Endothelial cell of umbilical vein (primary cell): ENCODE measurements around the gene RABL6. TPM values are rescaled to one million over a fixed set of nuclear protein-coding genes. Genes with fewer than 3 reads are reported as not detected.

ENCODE experiments used
- BruUV-seq: library from RNA; stranded (reverse); fragments of 400-500 nt; replicated peaks from 2 replicates; lab custom pipeline; 2021; lab: Mats Ljungman, UMichigan
- CTCF ChIA-PET: fragments of 300-600, 350-600 bp; sonication (Branson Sonifier 250); formaldehyde crosslinking; loops from one replicate; lab custom pipeline; 2021; ENCODE audit warnings: antibody characterized with exemption, inconsistent platforms; lab: Charles Lee
- POLR2A ChIA-PET: fragments of 300-600, 350-600 bp; sonication (Branson Sonifier 250); formaldehyde crosslinking; loops from one replicate; lab custom pipeline; 2021; ENCODE audit warnings: antibody characterized with exemption, inconsistent platforms; lab: Charles Lee
- DNase-seq: peaks from one replicate; pipeline ENCODE4 v3.0.0-alpha.2; 2011; ENCODE audit warnings: low read depth, low spot score
- FAIRE-seq: peaks from 2 replicates; lab custom pipeline; 2011; peaks lifted over from hg19 to GRCh38; lab: Jason Lieb, UNC
- H2AFZ ChIP-seq: 2 replicates; pipeline ENCODE4 v1.6.0; 2012; ENCODE audit warnings: low read depth, low read length, control low read depth, inconsistent platforms
- H3K27ac ChIP-seq: 2 replicates; pipeline ENCODE4 v1.5.1; 2011; ENCODE audit warnings: low read depth, mild to moderate bottlenecking, control low read depth, low read length, moderate library complexity; ENCODE audit not compliant: insufficient read depth
- H3K27me3 ChIP-seq, 2 experiments: 2 replicates each; pipeline versions ENCODE4 v1.6.0 to v1.6.1; 2011; ENCODE audit warnings: low read length in 2 of 2, mixed read lengths in 1 of 2; ENCODE audit not compliant: control insufficient read depth in 2 of 2, insufficient read depth in 2 of 2
- H3K36me3 ChIP-seq, 2 experiments: 2 replicates in 1 of 2; 3 replicates in 1 of 2; pipeline ENCODE4 v1.5.1; 2011; ENCODE audit warnings: low read length in 2 of 2, mild to moderate bottlenecking in 1 of 2, moderate library complexity in 1 of 2; ENCODE audit not compliant: control insufficient read depth in 2 of 2, insufficient read depth in 2 of 2; ENCODE audit errors: extremely low read depth in 1 of 2
- H3K4me1 ChIP-seq: 3 replicates; pipeline ENCODE4 v1.5.1; 2011; ENCODE audit warnings: mild to moderate bottlenecking, low read length; ENCODE audit not compliant: control insufficient read depth, insufficient read depth; ENCODE audit errors: extremely low read depth
- H3K4me2 ChIP-seq: 2 replicates; pipeline ENCODE4 v1.6.1; 2011; ENCODE audit warnings: low read length, control low read depth, mixed read lengths; ENCODE audit not compliant: insufficient read depth
- H3K4me3 ChIP-seq, 3 experiments: fragments of 200-600 bp in 1 of 3; sonication (generic), shearing (Covaris generic) in 1 of 3; replicated peaks in 1 of 3; 2 replicates each; pipeline ENCODE4 v1.5.1; 2011 to 2016; ENCODE audit warnings: control low read depth in 3 of 3, low read length in 3 of 3, mild to moderate bottlenecking in 2 of 3, inconsistent platforms in 1 of 3, low read depth in 1 of 3, moderate library complexity in 1 of 3; ENCODE audit not compliant: insufficient read depth in 1 of 3
- H3K79me2 ChIP-seq: 2 replicates; pipeline ENCODE4 v1.6.0; 2012; ENCODE audit warnings: low read length, inconsistent platforms; ENCODE audit not compliant: control insufficient read depth, insufficient read depth
- H3K9ac ChIP-seq: replicated peaks from 2 replicates; pipeline ENCODE3; 2011; ENCODE audit warnings: low read length, control low read depth; ENCODE audit not compliant: insufficient read depth; ENCODE audit errors: extremely low read depth
- H3K9me1 ChIP-seq: replicated peaks from 3 replicates; pipeline ENCODE4 v1.6.0; 2011; ENCODE audit warnings: mild to moderate bottlenecking, low read length; ENCODE audit not compliant: control insufficient read depth, insufficient read depth; ENCODE audit errors: extremely low read depth
- H3K9me3 ChIP-seq: replicated peaks from 2 replicates; pipeline ENCODE4 v1.5.1; 2012; ENCODE audit warnings: low read length, inconsistent platforms; ENCODE audit not compliant: control insufficient read depth, insufficient read depth
- H4K20me1 ChIP-seq: replicated peaks from 2 replicates; pipeline ENCODE3; 2011; ENCODE audit warnings: mild to moderate bottlenecking, low read length; ENCODE audit not compliant: control insufficient read depth, insufficient read depth; ENCODE audit errors: extremely low read depth
- CTCF ChIP-seq, 2 donors: IDR thresholded peaks; 1 replicate in 1 of 2; 2 replicates in 1 of 2; pipeline ENCODE4 v1.5.1; 2011; ENCODE audit warnings: low read length in 2 of 2, mild to moderate bottlenecking in 2 of 2, moderate library complexity in 2 of 2, control low read depth in 1 of 2, inconsistent platforms in 1 of 2, low read depth in 1 of 2; ENCODE audit not compliant: insufficient read depth in 1 of 2; ENCODE audit errors: extremely low read depth in 1 of 2
- EZH2 ChIP-seq: IDR thresholded peaks from 2 replicates; pipeline ENCODE4 v1.6.1; 2012; ENCODE audit warnings: borderline replicate concordance, low read depth, mild to moderate bottlenecking, moderate library complexity, low read length, inconsistent platforms; ENCODE audit not compliant: severe bottlenecking
- FOS ChIP-seq: IDR thresholded peaks from 2 replicates; pipeline ENCODE4 v1.6.1; 2011; ENCODE audit warnings: mild to moderate bottlenecking, low read length, moderate library complexity, borderline replicate concordance; ENCODE audit not compliant: insufficient read depth
- GATA2 ChIP-seq: IDR thresholded peaks from 2 replicates; pipeline ENCODE4 v1.7.0; 2011; ENCODE audit warnings: low read depth, mild to moderate bottlenecking, moderate library complexity, mixed read lengths, low read length; ENCODE audit not compliant: insufficient read length, insufficient read depth
- JUN ChIP-seq: IDR thresholded peaks from 2 replicates; pipeline ENCODE4 v1.6.1; 2011; ENCODE audit warnings: borderline replicate concordance, low read depth; ENCODE audit not compliant: insufficient read length, insufficient read depth
- MAX ChIP-seq: IDR thresholded peaks from 2 replicates; pipeline ENCODE4 v1.6.1; 2011; ENCODE audit not compliant: insufficient read depth, insufficient read length
- MYC ChIP-seq: IDR thresholded peaks from one replicate; pipeline ENCODE4 v1.6.1; 2011; ENCODE audit warnings: mild to moderate bottlenecking, low read depth, low read length
- POLR2A ChIP-seq: IDR thresholded peaks from 2 replicates; pipeline ENCODE4 v1.6.1; 2012; ENCODE audit warnings: low read depth, mild to moderate bottlenecking, control low read depth, low read length
- POLR2AphosphoS5 ChIP-seq: IDR thresholded peaks from 2 replicates; pipeline ENCODE4 v1.6.1; 2012; ENCODE audit warnings: low read depth, mild to moderate bottlenecking, control low read depth, low read length, moderate library complexity; ENCODE audit not compliant: insufficient read depth
- dilution Hi-C: fragments of 300-500 bp; cut with MboI; formaldehyde crosslinking; loops from one replicate; pipeline ENCODE4 v1.15.0; 2019; ENCODE audit warnings: low sequenced_read_pairs; ENCODE audit not compliant: extremely low pct_ligation_motif_present
- intact Hi-C: fragments of 100-400 bp; cut with micrococcal nuclease; formaldehyde crosslinking; loops from one replicate; pipeline ENCODE4 v1.10.0; 2022
- polyA plus RNA-seq, 4 experiments: library from polyadenylated mRNA; depleted of rRNA in 3 of 4; stranded (reverse) in 3 of 4; unstranded in 1 of 4; fragments of >200 nt; gene quantifications; 2 replicates each; pipeline versions ENCODE4 v1.2.1 to v1.2.3, GENCODE V29; 2011 to 2012; ENCODE audit warnings: missing spikeins in 1 of 4
- total RNA-seq: library from RNA; stranded (reverse); gene quantifications from 2 replicates; pipeline ENCODE4 v1.2.3, GENCODE V29; 2021

The RABL6 gene
- total and polyA plus RNA-seq, 2 donors (not counting 3 experiments of a cell fraction or from before 2014, with no cell fraction given) = 60.8 to 112 TPM

GRCh38 chr9:136764301-136764891 lies 43.4 kb upstream of the RABL6 start, which contains the start of gene LCN15:
Gene LCN15 (minus strand): TSS chr9:136764518. CDS start chr9:136764488, 30 bp downstream.
- H3K4me1 ChIP-seq = no peaks in the 10 kb centered on the region
- ChIA-PET CTCF (interaction anchor here (1.8 kb wide), 1 partner anchor 14 kb away, joined by 4 read pairs; no protein-coding TSS in a partner anchor), POLR2A (no interaction called here)
- no peak within 1 kb of the TSS for H3K4me2 ChIP-seq
- H3K9me3 ChIP-seq = no peaks in the 10 kb centered on the region
- no peaks in the 10 kb centered on the region for H4K20me1 ChIP-seq
- H2AFZ ChIP-seq = no peak within 1 kb of the TSS
- no peaks in the 10 kb centered on the region for H3K27me3 ChIP-seq
- H3K36me3 ChIP-seq = no peaks in the 10 kb centered on the region
- no peak within 1 kb of the TSS for H3K9ac ChIP-seq
- intact Hi-C loops (no loop called here), dilution Hi-C loops (no loop called here)
- BruUV-seq = no TSS peak
- DNase-seq (no peak), FAIRE-seq (no peak)
- H3K79me2 ChIP-seq = no peaks in the 10 kb centered on the region
- H3K4me3 ChIP-seq = no peak within 1 kb of the TSS
- no peak within 1 kb of the TSS for H3K27ac ChIP-seq
- H3K9me1 ChIP-seq = no peaks in the 10 kb centered on the region
- no peak for TF ChIP-seq JUN
- no peak for TF ChIP-seq MYC
- no peak for TF ChIP-seq FOS
- no peak for TF ChIP-seq GATA2
- no peak for TF ChIP-seq MAX
- no peak for TF ChIP-seq CTCF (IDR thresholded peaks at IDR 0.05; ENCODE audit: extremely low read depth in 1 of 2, insufficient read depth in 1 of 2, low read depth in 1 of 2, low read length in 2 of 2)
- TF ChIP-seq EZH2 = no peak
- TF ChIP-seq POLR2AphosphoS5 = no peak
- TF ChIP-seq POLR2A = no peak
